Measurements from ENCODE around the gene SUN3.

SUN3 gene

GRCh38 chr7:47956220-47956619 is 72.7 kb downstream of the SUN3 start:
- H3K9me2 ChIP-seq (ENCODE audit: low read depth, low read length), result no peaks in the 10 kb centered on the region
- H3K36me3 ChIP-seq (ENCODE audit: insufficient read depth, low read length), result peaks cover 42% of the 10 kb centered on the region
- no peak for TF ChIP-seq EZH2 (IDR thresholded peaks at IDR 0.05; ENCODE audit: borderline replicate concordance, low read length)
- TF ChIP-seq, protein P1, sequence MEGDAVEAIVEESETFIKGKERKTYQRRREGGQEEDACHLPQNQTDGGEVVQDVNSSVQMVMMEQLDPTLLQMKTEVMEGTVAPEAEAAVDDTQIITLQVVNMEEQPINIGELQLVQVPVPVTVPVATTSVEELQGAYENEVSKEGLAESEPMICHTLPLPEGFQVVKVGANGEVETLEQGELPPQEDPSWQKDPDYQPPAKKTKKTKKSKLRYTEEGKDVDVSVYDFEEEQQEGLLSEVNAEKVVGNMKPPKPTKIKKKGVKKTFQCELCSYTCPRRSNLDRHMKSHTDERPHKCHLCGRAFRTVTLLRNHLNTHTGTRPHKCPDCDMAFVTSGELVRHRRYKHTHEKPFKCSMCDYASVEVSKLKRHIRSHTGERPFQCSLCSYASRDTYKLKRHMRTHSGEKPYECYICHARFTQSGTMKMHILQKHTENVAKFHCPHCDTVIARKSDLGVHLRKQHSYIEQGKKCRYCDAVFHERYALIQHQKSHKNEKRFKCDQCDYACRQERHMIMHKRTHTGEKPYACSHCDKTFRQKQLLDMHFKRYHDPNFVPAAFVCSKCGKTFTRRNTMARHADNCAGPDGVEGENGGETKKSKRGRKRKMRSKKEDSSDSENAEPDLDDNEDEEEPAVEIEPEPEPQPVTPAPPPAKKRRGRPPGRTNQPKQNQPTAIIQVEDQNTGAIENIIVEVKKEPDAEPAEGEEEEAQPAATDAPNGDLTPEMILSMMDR (IDR thresholded peaks at IDR 0.05; ENCODE audit: low read length), result no peak

GRCh38 chr7:47954231-47954911 is 74.5 kb downstream of the SUN3 start:
- H3K4me3 ChIP-seq (ENCODE audit: low read depth, low read length, poor library complexity, severe bottlenecking), result no peak overlapping the region
- H3K36me3 ChIP-seq (ENCODE audit: insufficient read depth, low read length), result peaks cover 34% of the 10 kb centered on the region
- H3K4me2 ChIP-seq (ENCODE audit: low read length), result no peak overlapping the region
- H3K9me3 ChIP-seq (ENCODE audit: low read length), result no peaks in the 10 kb centered on the region
- no peaks in the 10 kb centered on the region for H3K79me2 ChIP-seq (ENCODE audit: insufficient read depth, low read length)
- no peak overlapping the region for H2AFZ ChIP-seq (ENCODE audit: low read length)
- no peaks in the 10 kb centered on the region for H4K20me1 ChIP-seq (ENCODE audit: insufficient read depth, low read length)
- no peaks in the 10 kb centered on the region for H3K9me2 ChIP-seq (ENCODE audit: low read depth, low read length)
- no peaks in the 10 kb centered on the region for H3K27me3 ChIP-seq (ENCODE audit: insufficient read depth, low read length)
- H3K27ac ChIP-seq (ENCODE audit: low read depth, low read length, poor library complexity, severe bottlenecking), result no peak overlapping the region
- no peaks in the 10 kb centered on the region for H3F3A ChIP-seq (ENCODE audit: insufficient read depth, low read length)
- TF ChIP-seq, protein P1 (IDR thresholded peaks at IDR 0.05; ENCODE audit: low read length), result no peak
- TF ChIP-seq EZH2 (IDR thresholded peaks at IDR 0.05; ENCODE audit: borderline replicate concordance, low read length), result no peak
- H3K4me1 ChIP-seq (ENCODE audit: insufficient read depth, low read length, severe bottlenecking), result no peaks in the 10 kb centered on the region
- no peak overlapping the region for H3K9ac ChIP-seq (ENCODE audit: low read length)

More at GRCh38 chr7:47956220-47956619, 72.7 kb downstream of the SUN3 start:
- Histone ChIP-seq H2AFZ (ENCODE audit: low read length) (no peak overlapping the region), H3K4me3 (ENCODE audit: low read depth, low read length, poor library complexity, severe bottlenecking) (no peak overlapping the region), H3F3A (ENCODE audit: insufficient read depth, low read length) (no peaks in the 10 kb centered on the region), H3K27me3 (ENCODE audit: insufficient read depth, low read length) (no peaks in the 10 kb centered on the region), H3K9me3 (ENCODE audit: low read length) (peaks cover 5% of the 10 kb centered on the region; the same call in 1 of the 2 replicates), H4K20me1 (ENCODE audit: insufficient read depth, low read length) (no peaks in the 10 kb centered on the region), H3K4me1 (ENCODE audit: insufficient read depth, low read length, severe bottlenecking) (no peaks in the 10 kb centered on the region), H3K27ac (ENCODE audit: low read depth, low read length, poor library complexity, severe bottlenecking) (no peak overlapping the region), H3K9ac (ENCODE audit: low read length) (no peak overlapping the region), H3K4me2 (ENCODE audit: low read length) (no peak overlapping the region), H3K79me2 (ENCODE audit: insufficient read depth, low read length) (no peaks in the 10 kb centered on the region)

DNA sequence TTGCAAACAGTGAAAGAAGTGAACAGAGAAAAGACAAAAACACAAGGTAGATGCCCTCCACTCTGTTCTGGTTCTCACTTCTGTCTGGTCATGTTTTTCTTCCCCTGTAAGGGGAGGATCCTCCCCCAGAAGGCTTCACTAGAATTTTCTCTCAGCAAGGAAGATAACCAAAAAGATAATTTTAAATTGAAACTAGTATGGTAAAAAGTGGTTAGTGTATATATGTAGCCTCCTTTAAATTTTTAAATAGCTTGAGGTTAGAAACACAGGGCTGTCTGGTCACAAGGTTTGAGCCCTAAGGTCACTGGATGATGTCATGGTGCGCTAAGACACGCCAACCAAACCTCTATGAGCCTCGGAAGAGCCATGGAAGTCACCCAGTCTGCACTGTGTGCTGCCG is 75.1 kb downstream of the SUN3 start:
- H4K20me1 ChIP-seq (ENCODE audit: insufficient read depth, low read length), result no peaks in the 10 kb centered on the region
- TF ChIP-seq, protein P1 (IDR thresholded peaks at IDR 0.05; ENCODE audit: low read length), result no peak
- TF ChIP-seq EZH2 (IDR thresholded peaks at IDR 0.05; ENCODE audit: borderline replicate concordance, low read length), result no peak
- no peak overlapping the region for H3K4me2 ChIP-seq (ENCODE audit: low read length)
- no peak overlapping the region for H3K4me3 ChIP-seq (ENCODE audit: low read depth, low read length, poor library complexity, severe bottlenecking)
- no peak overlapping the region for H2AFZ ChIP-seq (ENCODE audit: low read length)
- H3K9ac ChIP-seq (ENCODE audit: low read length), result no peak overlapping the region
- H3K27ac ChIP-seq (ENCODE audit: low read depth, low read length, poor library complexity, severe bottlenecking), result no peak overlapping the region
- H3K79me2 ChIP-seq (ENCODE audit: insufficient read depth, low read length), result no peaks in the 10 kb centered on the region
- no peaks in the 10 kb centered on the region for H3K4me1 ChIP-seq (ENCODE audit: insufficient read depth, low read length, severe bottlenecking)
- no peaks in the 10 kb centered on the region for H3K9me3 ChIP-seq (ENCODE audit: low read length)
- H3K27me3 ChIP-seq (ENCODE audit: insufficient read depth, low read length), result no peaks in the 10 kb centered on the region
- peaks cover 34% of the 10 kb centered on the region for H3K36me3 ChIP-seq (ENCODE audit: insufficient read depth, low read length)
- H3K9me2 ChIP-seq (ENCODE audit: low read depth, low read length), result no peaks in the 10 kb centered on the region
- H3F3A ChIP-seq (ENCODE audit: insufficient read depth, low read length), result no peaks in the 10 kb centered on the region

All from OCI-LY1 (cell line).